ENCODE results near the gene PPIE.

DNA sequence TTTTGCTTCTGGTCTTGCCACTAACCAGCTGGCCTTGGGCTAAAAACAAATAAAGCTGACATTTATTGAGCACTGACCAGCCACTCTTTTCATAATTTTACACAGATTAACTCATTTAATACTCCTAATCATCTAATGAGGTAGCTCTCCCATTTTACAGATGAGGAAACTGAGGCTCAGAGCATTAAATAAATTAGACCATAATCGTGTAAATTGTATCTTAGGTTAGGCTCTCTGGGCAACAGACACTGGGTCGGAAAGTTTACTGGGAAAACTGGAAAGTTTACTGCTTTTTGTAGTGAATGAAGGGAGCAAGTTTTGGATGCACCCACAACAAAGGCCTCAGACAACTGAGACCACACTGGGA is 42.6 kb downstream of the PPIE start:
- TF ChIP-seq, protein P1, sequence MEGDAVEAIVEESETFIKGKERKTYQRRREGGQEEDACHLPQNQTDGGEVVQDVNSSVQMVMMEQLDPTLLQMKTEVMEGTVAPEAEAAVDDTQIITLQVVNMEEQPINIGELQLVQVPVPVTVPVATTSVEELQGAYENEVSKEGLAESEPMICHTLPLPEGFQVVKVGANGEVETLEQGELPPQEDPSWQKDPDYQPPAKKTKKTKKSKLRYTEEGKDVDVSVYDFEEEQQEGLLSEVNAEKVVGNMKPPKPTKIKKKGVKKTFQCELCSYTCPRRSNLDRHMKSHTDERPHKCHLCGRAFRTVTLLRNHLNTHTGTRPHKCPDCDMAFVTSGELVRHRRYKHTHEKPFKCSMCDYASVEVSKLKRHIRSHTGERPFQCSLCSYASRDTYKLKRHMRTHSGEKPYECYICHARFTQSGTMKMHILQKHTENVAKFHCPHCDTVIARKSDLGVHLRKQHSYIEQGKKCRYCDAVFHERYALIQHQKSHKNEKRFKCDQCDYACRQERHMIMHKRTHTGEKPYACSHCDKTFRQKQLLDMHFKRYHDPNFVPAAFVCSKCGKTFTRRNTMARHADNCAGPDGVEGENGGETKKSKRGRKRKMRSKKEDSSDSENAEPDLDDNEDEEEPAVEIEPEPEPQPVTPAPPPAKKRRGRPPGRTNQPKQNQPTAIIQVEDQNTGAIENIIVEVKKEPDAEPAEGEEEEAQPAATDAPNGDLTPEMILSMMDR (optimal IDR thresholded peaks at IDR 0.05 in 1 of 3, IDR thresholded peaks at IDR 0.05 in 1 of 3, conservative IDR thresholded peaks at IDR 0.05 in 1 of 3; ENCODE audit: extremely low read depth in 1 of 3, insufficient read depth in 2 of 3, low read length in 3 of 3), result no peak
- TF ChIP-seq EZH2 (IDR thresholded peaks at IDR 0.05; ENCODE audit: low read length), result no peak
